HG03066 (cell line): ENCODE measurements around the gene POU4F1.
A peak's percentile ranks its signal among the peaks of the same experiment; 100 is the strongest.
"Not testable (repeated sequence)": the region's sequence is repeated elsewhere in the genome, so short reads cannot be mapped to it uniquely, and the experiment has no call there.

Source experiments
- ATAC-seq: cut with Tn5 transposase; IDR thresholded peaks from one replicate; pipeline ENCODE4 v1.9.1; 2021; ENCODE audit warnings: low read depth; ENCODE audit not compliant: unreplicated experiment

Gene POU4F1

GRCh38 chr13:78603240-78603957, at the start of gene POU4F1:
TSS of gene POU4F1 (minus strand) at chr13:78603552. CDS start at chr13:78603326, 226 bp downstream.
- peak; percentile 78 for ATAC-seq

GRCh38 chr13:78652651-78653050, 49.3 kb upstream of the POU4F1 start:
- ATAC-seq: no peak

- no peak for ATAC-seq
These were observed 47.3 kb upstream of the POU4F1 start for GRCh38 chr13:78650717-78651083.

- no peak for ATAC-seq
These were observed 46.8 kb upstream of the POU4F1 start for GRCh38 chr13:78649997-78650716.

- ATAC-seq: not testable (repeated sequence)
These were observed 43.8 kb upstream of the POU4F1 start for GRCh38 chr13:78647109-78647678.

- no peak for ATAC-seq
These were observed 34.9 kb upstream of the POU4F1 start for GRCh38 chr13:78638216-78638615.

- ATAC-seq: no peak
These were observed 33.1 kb upstream of the POU4F1 start for GRCh38 chr13:78636495-78636894.

- ATAC-seq: no peak
These were observed 29.6 kb upstream of the POU4F1 start for GRCh38 chr13:78632996-78633395.

- no peak for ATAC-seq
These were observed 27.7 kb upstream of the POU4F1 start for GRCh38 chr13:78631077-78631476.

GRCh38 chr13:78630511-78630910, 27.2 kb upstream of the POU4F1 start:
- ATAC-seq: no peak

- no peak for ATAC-seq
These were observed 22.0 kb upstream of the POU4F1 start for GRCh38 chr13:78625384-78625783.

GRCh38 chr13:78623132-78623531, 19.8 kb upstream of the POU4F1 start:
- no peak for ATAC-seq

GRCh38 chr13:78620936-78621470, 17.7 kb upstream of the POU4F1 start:
- ATAC-seq: no peak

- ATAC-seq: no peak
These were observed 15.1 kb upstream of the POU4F1 start for GRCh38 chr13:78618411-78618810.

GRCh38 chr13:78611040-78611439, 7.7 kb upstream of the POU4F1 start:
- no peak for ATAC-seq

GRCh38 chr13:78610381-78610883, 7.1 kb upstream of the POU4F1 start:
- no peak for ATAC-seq

GRCh38 chr13:78609464-78610205, 6.3 kb upstream of the POU4F1 start:
- no peak for ATAC-seq

- ATAC-seq: no peak
These were observed 5.5 kb upstream of the POU4F1 start for GRCh38 chr13:78608688-78609463.

GRCh38 chr13:78608252-78608687, 4.9 kb upstream of the POU4F1 start:
- no peak for ATAC-seq
